ENCODE data around the gene RRAD.

DNA sequence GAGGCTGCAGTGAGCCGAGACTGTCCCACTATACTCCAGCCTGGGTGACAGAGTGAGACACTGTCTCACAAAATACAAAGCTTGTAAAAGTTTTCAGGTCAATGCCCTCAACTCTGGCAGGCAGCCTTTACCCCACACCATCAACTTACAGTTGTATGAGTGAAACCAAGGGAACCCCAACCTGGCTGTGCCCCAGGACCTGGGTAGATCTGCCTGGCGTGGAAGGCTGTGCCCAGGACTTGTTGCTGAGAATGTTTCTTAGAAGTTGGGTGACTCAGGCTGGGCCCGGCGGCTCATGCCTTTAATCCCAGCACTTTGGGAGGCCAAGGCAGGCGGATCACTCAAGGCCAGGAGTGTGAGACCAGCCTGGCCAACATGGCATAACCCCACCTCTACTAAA, 43.5 kb upstream of the RRAD start:
- TF ChIP-seq JUN (IDR thresholded peaks at IDR 0.05; ENCODE audit: borderline replicate concordance, insufficient read depth, insufficient read length, low read depth) (no peak), EZH2 (IDR thresholded peaks at IDR 0.05; ENCODE audit: borderline replicate concordance, low read depth, low read length, severe bottlenecking) (no peak), POLR2AphosphoS5 (IDR thresholded peaks at IDR 0.05; ENCODE audit: insufficient read depth, low read depth, low read length) (no peak), POLR2A (IDR thresholded peaks at IDR 0.05; ENCODE audit: low read depth, low read length) (no peak), MYC (IDR thresholded peaks at IDR 0.05; ENCODE audit: low read depth, low read length) (no peak)
- TF ChIP-seq, protein P1, sequence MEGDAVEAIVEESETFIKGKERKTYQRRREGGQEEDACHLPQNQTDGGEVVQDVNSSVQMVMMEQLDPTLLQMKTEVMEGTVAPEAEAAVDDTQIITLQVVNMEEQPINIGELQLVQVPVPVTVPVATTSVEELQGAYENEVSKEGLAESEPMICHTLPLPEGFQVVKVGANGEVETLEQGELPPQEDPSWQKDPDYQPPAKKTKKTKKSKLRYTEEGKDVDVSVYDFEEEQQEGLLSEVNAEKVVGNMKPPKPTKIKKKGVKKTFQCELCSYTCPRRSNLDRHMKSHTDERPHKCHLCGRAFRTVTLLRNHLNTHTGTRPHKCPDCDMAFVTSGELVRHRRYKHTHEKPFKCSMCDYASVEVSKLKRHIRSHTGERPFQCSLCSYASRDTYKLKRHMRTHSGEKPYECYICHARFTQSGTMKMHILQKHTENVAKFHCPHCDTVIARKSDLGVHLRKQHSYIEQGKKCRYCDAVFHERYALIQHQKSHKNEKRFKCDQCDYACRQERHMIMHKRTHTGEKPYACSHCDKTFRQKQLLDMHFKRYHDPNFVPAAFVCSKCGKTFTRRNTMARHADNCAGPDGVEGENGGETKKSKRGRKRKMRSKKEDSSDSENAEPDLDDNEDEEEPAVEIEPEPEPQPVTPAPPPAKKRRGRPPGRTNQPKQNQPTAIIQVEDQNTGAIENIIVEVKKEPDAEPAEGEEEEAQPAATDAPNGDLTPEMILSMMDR (IDR thresholded peaks at IDR 0.05; ENCODE audit: extremely low read depth in 1 of 2, insufficient read depth in 1 of 2, low read depth in 1 of 2, low read length in 2 of 2) = no peak
- TF ChIP-seq, protein P2, sequence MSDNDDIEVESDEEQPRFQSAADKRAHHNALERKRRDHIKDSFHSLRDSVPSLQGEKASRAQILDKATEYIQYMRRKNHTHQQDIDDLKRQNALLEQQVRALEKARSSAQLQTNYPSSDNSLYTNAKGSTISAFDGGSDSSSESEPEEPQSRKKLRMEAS (IDR thresholded peaks at IDR 0.05; ENCODE audit: insufficient read depth, insufficient read length) = no peak
